OCI-M2 (cell line): Measurements from ENCODE around the gene HSP90AB1.

Experiments
- DNase-seq: peaks from one replicate; lab custom pipeline; 2025; ENCODE audit not compliant: unreplicated experiment; lab: John Stamatoyannopoulos, UW

HSP90AB1 gene

DNA sequence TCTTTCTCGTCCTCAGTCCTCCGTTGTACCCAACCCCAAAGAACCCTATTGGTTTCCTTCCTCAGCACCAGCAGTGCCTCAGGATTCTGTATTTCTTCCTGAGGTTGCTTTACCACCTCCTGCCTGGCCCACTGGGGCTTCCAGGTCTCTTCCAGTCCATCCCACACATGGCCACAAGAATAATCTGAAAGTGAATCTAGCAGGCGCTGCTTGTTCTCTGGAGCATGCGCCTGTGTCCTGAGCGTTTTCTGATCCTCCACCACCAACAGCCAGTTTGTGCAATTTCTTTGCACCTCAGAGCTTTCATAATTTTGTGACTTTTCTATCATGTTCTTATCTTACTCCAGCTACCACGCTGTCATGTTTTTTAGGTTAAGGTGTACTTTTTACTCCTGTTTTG, 11.6 kb upstream of the HSP90AB1 start:
- DNase-seq = no peak

- no peak for DNase-seq
These were observed 10.9 kb upstream of the HSP90AB1 start for GRCh38 chr6:44235891-44236516.

DNA sequence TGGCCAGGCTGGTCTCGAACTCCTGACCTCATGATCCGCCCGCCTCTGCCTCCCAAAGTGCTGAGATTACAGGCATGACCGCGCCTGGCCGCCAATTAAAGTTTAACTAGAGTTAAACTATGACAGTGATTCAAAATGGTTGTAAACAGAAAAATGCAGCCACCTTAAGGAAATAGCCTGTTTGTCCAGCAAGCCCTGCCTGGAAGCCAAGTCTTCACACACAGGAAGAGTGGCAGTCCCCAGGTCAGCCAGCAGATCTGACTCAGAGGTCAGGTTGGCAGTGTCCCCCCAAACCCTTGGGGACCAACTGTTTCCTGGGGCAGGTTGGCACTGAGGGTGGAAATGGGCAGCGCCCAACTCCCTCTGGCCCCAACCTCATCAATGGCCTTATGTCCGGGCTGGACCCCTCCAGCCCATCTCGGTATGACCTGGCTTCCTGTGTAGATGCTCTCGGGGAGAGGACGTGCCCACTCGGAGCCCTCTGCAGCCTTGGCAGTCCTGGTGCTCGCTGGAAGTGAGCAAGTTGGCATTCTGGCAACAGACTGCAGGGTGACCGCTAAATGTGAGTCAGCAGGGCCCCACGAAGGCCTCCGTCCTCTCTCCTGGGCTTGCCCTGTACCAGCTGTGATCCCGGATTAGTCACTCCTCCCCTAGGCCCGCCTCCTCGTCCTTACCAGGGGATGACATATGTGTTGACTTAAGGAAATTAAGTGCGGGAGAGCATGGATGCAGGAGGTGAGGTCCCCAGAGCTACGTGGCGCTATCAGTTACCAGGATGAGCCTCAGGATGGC, 9.7 kb upstream of the HSP90AB1 start:
- DNase-seq = no peak

DNA sequence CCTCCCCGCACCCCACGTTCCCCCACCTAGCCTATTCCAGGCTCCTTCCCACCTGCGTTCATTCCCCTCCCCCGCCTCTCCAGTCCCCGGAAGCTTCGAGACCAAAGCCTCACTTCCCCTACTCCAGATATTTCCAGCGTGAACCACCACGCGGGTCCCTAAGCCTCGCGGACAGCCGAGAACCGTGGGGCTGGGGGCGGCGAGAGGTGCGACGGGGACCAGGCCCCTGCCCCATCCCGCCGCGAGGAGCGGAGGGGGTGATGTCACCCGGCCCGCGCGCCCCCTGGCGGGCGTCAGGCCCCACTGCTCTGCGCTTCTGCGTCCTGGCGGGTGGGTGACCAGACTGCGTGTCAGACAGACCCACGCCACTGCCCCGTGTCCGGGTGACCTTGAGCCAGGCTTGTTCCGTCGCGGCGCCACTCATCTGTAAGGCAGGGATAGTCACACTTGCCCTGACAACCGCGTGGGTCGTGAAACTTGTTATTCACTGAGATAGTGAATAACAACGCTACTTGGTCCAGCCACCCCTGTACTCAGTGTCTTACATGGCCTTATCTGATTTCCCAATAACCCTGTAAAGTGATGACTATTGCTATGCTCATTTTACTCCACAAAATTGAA, 9.0 kb upstream of the HSP90AB1 start:
- no peak for DNase-seq

- DNase-seq = no peak
These were observed 8.1 kb upstream of the HSP90AB1 start for GRCh38 chr6:44238687-44239350.

- DNase-seq = no peak
These were observed 3.6 kb upstream of the HSP90AB1 start for GRCh38 chr6:44243345-44243744.

DNA sequence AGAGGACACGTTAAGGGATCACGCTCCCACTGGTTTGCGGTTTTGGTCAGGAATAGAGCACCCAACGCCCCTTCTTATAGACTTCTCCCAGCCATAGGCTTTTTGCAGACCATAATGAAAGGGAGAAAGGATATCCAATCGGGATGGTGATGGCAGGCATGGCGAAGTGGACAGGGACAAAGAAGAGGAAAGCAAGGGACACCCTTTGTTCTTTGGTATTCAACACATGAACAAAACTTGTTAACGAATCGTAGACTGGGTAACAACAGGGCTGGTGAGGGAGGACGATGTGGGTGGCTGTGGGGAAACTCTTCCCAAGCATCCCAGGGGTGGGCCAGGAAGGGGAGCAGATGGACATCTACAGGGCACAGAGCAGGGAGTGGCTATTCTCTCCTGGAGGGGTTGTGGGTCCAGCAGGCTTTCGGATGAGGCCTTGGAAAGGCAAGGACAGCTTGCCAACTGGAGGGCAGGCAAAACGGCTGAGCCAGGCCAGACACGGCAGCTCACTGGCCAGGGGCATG, 1.4 kb upstream of the HSP90AB1 start:
- no peak for DNase-seq

DNA sequence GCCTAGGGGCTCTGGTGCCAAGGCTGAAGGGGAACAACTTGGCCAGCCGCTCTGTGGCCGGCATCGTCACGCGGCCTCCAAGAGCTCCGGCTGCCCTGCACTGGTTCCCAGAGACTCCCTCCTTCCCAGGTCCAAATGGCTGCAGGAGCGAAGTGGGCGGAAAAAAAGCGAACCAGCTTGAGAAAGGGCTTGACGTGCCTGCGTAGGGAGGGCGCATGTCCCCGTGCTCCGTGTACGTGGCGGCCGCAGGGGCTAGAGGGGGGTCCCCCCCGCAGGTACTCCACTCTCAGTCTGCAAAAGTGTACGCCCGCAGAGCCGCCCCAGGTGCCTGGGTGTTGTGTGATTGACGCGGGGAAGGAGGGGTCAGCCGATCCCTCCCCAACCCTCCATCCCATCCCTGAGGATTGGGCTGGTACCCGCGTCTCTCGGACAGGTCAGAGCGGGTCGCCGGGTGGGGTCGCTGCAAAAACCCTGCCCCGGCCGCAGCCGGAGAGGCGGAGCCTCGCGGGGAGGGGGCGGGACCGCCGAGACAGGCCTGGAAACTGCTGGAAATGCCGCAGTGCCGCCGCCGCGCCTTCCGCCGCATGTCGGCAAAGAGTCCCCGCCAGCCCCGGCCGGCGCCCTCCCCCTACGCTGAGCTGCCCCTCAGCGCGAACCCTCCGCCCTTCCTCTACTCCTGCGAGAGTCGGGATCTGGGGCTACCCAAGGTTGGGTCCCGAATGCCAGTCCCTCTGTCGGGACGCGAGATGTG, 814 bp upstream of the HSP90AB1 start:
- no peak for DNase-seq

GRCh38 chr6:44247338-44248302, 719 bp downstream of the HSP90AB1 start:
- no peak for DNase-seq

GRCh38 chr6:44248579-44248978, 1.7 kb downstream of the HSP90AB1 start:
- no peak for DNase-seq

- no peak for DNase-seq
These were observed 2.3 kb downstream of the HSP90AB1 start for GRCh38 chr6:44249082-44249748.

DNA sequence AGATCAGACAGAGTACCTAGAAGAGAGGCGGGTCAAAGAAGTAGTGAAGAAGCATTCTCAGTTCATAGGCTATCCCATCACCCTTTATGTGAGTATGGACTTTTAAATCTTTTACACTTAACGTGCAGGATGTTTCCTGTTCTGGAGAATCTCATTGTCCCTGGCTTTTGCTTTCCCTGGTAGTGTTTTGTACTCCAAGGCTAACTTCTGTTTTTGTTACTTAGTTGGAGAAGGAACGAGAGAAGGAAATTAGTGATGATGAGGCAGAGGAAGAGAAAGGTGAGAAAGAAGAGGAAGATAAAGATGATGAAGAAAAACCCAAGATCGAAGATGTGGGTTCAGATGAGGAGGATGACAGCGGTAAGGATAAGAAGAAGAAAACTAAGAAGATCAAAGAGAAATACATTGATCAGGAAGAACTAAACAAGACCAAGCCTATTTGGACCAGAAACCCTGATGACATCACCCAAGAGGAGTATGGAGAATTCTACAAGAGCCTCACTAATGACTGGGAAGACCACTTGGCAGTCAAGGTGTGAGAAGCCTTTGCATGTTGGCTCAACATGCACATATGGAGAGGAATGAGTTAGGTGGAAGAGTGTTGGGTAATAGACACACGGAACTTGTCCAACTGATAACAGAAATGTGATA, 3.3 kb downstream of the HSP90AB1 start:
- no peak for DNase-seq

DNA sequence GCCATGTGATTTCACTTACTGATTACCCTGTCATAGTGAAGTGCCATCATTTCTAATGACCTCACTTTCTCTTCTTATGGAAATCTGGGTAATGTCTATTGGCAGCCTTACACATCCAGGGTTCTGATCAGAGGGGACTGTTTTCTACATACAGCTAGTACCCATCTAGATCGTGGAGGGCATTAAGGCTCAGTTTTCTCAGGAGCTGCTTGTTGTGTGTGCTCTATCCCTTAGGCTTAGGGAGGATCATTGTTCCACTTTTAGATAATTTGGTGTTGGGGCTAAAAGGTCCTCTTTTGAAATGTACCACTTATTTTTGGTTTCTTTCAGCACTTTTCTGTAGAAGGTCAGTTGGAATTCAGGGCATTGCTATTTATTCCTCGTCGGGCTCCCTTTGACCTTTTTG, 3.8 kb downstream of the HSP90AB1 start:
- DNase-seq = no peak

GRCh38 chr6:44251576-44252524, 4.9 kb downstream of the HSP90AB1 start:
- DNase-seq = no peak

GRCh38 chr6:44253307-44254101, 6.6 kb downstream of the HSP90AB1 start:
- no peak for DNase-seq

- DNase-seq = no peak
These were observed 7.5 kb downstream of the HSP90AB1 start for GRCh38 chr6:44254191-44255104.
